ENCODE results near the gene SUSD4.
"Not testable (repeated sequence)": the region's sequence is repeated elsewhere in the genome, so short reads cannot be mapped to it uniquely, and the experiment has no call there.

Gene SUSD4

DNA sequence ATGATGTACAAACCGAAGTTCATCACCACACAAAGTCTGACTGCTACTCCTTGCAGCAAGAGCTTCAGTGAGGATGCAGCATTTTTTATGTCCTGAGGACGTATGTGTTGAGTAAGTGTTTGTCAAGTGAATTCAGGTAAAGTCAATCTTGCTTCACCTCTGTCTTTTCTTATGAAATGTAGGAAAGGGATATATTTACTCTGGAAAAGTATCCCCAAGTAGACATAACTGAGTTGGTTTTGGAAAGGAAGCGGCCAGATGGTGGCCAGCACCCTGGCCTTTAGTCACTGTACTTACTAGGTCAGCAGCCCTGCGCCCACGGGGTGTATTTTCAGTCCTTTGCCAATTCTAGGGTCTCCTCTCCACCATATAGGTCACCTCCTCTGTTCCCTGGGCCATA, 75.2 kb downstream of the SUSD4 start:
- DNase-seq: no peak

DNA sequence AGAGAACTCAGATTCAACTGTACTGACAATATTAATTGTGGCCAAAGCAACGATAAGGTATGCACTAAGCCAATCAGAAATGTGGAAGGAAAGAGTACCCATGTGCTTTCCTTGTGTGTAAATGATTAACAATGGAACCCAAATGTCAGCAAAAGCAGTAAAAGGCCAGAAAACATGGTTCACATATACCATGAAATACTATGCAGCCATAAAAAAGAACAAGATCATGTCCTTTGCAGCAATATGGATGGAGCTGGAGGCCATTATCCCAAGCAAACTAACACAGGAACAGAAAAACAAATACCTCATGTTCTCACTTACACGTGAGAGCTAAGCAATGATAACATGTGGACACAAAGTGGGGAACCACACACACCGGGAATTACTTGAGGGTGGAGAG, 78.5 kb downstream of the SUSD4 start:
- DNase-seq: no peak

DNA sequence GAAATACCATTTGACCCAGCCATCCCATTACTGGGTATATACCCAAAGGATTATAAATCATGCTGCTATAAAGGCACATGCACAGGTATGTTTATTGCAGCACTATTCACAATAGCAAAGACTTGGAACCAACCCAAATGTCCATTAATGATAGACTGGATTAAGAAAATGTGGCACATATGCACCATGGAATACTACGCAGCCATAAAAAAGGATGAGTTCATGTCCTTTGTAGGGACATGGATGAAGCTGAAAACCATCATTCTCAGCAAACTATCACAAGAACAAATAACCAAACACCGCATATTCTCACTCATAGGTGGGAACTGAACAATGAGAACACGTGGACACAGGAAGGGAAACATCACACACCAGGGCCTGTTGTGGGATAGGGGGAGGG, 80.3 kb downstream of the SUSD4 start:
- DNase-seq: not testable (repeated sequence)

DNA sequence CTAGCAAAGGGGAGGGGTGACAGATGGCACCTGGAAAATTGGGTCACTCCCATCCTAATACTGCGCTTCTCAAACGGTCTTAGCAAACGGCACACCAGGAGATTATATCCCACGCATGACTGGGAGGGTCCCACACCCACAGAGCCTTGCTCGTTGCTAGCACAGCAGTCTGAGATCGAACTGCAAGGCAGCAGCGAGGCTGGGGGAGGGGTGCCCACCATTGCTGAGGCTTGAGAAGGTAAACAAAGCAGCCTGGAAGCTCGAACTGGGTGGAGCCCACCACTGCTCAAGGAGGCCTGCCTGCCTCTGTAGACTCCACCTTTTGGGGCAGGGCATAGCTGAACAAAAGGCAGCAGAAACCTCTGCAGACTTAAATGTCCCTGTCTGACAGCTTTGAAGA, 85.7 kb downstream of the SUSD4 start:
- not testable (repeated sequence) for DNase-seq

DNA sequence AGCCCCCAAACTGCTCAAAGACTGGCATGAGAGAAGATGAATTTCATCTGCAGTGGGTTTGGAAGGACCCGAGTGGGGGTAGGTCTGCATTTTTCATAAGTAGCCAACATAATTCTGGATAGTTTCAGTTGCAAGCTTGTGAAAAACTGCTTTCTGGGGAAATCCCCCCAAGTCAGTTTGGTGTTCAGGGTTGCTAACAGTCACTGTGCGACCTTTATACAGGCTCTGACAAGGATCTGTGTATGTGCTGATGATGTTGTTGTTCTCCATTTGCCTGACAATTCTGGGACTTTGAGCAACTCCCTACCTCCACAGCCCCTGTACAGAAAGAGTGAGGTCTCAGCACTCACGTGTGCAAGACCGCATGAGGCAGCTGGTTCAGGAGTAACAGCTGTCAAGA, 87.9 kb downstream of the SUSD4 start:
- no peak for DNase-seq

DNA sequence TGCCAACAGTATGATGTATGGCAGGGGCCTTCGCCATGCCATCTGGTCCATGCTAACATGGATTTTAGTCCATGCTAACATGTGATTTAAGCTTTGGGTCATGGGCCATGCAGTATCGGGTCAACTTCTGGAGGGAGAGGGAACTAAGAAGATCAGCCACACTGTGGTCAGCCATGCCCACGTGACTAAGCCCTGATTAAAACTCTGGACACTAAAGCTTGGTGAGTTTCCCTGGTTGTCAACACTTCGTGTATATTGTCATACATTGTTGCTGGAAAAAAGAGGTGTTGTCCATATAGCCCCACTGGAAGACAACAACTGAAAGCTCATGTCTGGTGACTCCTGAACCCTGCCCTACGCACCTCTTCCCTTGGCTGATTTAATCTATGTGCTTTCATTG, 90.5 kb downstream of the SUSD4 start:
- no peak for DNase-seq

DNA sequence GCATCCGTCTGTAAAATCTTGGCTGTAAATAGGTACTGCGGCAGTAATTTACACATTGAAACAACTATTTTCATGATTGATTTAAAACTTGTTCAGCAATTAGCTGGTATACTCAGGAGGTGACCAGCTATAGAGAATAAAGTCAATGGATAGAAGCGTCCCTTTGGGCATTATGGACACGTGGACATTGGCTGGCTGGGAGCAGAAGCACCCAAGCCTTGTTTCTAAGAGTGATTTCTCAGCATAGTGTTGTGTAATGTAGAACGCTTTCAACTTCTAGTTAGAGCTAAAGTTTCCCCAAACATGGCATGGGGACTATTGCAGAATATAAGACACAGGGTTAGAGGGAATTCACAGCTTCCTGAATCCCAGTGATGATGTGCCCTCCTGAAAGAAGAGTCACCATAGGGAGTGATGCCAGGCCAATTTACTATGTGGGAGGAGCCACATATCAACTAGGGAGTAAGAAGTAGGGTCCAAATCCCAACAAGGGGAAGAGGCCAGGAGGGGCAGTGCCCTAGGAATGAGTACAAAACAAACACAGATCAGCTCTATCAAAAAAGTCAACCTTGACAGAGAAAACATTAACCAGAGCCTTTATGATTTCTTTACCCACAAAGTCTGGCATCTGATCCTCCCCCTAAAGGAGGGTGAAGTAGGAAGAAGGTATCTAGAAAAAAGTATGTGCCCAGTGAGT, 92.7 kb downstream of the SUSD4 start:
- no peak for DNase-seq

DNA sequence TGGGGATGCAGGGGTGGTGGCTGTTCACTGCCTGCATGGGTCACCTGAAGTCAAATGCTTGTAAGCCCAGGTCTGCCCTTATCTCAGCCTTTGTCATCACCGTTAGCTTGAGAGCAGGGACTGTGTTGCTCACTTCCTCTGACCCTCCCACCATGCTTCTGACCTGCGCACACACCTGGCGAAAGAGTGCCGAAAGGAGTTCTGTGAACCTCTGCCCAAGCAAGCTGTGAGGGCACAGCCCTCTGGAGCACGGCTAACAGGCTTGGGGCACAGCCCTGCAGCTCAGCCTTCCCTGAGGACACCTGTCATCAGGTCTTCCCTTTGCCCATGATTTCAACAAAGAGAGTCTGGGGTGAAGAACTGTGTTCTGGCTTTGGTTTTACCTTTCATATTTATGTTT, 93.8 kb downstream of the SUSD4 start:
- DNase-seq: no peak

DNA sequence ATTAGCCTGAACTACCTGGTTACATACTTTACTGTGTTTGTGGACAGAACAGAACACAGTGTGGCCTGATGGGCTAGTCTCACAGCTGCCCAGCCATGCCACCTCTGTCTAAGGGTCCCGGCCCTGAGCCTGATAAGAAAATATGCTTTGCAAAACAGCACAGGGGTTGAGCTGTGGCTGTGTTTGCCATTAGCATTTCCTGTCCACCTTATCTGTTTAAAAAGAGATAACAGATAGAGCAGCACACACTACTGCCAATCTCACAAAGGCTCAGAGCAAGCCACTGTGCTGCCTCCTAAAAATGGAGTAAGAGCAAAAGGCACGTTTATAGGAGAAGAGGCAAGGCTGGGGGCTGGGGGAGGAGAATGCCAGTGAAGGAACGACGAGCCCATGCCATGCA, 95.0 kb downstream of the SUSD4 start:
- DNase-seq: no peak

DNA sequence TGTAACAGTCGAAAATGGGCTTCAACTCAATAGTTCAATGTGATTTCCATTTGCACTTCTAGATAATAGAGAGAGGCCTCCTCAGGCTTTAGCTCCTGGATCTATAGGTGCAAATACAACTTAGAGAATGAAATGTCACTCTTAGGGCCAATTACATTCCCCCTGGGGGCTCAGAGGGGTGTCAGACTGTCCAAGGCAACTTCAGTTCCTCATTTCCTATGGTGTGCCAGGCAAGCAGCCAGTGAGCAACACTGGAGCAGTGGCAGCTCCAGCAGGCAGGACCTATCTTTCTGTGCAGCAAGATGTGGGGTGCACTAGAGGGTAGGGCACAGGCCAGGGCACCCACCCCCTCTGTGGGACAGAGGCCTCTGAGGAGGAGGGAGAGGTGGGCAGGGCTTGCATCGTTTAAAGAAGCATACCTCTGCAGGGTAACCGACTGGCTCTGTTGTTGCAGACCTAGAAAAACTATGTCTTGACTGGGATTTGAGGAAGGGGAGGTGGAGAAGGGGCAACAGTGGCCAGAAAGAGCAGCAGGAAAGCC, 97.3 kb downstream of the SUSD4 start:
- no peak for DNase-seq

DNA sequence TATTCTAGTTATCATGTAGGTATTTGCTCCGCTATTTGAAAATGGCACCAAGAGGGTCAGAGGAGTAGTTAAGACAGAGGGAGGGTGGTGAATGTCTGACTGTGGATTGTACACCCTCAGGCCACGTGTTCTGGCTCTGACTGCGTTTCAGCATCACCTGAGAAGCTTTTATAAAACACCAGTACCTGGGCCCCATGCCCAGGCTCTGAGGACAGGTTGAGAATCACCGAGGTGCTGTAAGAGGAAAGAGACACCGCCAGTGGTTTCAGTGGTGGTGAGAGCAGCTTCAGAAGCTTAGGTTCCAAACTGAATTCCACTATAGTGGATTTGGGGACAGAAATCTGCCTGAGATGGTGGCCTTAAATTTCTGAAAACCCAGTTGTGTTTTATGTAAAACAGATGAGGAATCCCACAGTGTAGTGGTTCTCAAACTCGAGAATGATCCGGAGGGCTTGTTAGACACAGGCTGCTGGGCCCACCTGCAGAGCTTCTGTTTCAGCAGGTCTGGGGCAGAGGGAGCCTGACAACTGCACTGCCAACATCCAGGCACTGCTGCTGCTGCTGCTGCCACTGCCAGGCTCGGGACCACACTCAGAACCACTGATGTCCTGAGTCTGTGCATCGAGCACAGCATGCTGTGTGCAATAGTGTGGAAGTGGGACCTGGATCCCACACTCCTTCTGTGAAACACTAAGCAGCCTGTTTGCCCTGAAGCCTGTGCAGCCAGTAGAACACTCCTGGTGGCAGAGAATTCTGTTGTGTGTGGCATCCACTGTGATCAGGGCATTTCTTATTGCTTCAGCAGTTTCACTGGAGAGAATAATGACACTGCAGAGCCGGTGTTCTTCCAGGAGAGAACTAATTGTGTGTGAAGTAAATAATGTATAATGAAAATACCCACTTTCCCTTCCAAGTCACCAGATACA, 98.7 kb downstream of the SUSD4 start:
- DNase-seq: no peak

DNA sequence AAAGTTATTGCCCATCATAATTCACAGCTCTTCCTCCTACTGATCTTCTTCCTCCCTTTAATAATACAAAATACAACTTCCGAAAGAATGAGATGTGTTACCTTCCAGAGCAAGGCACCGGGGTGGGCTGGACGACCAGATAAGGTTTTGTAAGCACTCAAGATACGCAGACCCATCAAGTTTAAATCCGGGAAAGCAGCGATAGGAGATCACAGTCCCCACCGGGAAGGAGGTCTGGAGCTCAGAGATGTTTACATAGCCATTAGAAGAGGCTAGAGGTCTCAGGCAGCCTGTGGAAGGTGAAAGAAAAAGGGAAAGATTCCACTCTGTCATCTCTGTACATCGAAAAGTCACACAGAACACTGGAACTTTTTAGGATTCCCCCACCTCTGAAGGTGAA, 99.4 kb downstream of the SUSD4 start:
- DNase-seq: no peak

DNA sequence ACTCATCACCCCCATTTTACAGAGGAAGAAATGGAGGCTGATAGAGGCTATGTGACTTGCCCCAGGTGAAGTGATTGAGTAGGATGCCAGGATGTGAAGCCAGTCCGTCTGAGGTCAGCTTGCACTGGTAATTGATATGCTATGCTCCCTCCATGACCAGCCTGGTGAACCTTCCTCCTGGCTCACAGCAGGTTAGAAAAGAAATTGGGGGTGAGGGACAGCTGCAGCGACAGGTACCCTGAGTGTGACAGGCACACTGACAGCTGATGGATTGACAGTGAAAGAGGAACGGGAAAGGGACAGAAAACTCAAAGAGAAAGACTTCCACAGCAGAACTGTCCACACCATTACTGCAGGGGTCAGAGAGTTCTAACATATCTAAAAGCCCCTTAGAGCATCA, 102.1 kb downstream of the SUSD4 start:
- no peak for DNase-seq

DNA sequence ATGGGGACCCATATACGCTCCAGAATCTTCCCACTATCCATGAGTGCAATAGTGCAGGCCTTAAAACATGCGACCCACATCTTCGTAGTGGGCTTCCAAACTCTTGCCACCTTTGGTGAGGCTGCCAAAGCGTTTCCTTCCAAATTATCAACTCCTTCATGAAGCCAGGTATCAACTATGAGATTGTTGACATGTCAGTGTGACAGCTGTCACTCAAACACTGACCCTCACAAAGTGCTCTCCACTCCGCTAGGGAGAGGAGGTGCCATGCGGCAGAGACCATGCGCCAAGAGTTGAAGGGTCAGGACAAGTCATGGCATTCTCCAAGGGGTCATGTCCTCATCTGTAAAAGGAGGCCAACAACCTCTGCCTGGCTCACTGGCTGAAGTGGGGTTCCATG, 103.3 kb downstream of the SUSD4 start:
- no peak for DNase-seq

DNA sequence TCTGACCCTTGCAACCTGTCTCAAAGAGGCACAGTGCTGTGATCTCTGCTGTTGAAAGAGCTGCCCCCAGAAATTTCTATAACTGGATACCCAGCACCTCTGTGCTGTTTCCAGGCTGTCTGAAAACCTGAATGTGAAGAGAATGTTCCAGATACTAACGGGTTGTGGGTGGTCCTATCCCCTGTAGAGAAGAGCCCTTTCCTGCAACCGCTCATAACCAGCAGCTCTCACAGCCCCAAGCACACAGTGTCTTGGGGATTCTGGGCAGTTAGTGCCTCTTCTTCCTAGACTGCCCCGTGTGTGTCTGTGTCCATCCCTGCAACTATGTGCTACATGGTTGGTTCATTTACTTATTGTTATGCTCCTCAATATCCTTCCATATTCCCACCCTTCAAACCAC, 104.5 kb downstream of the SUSD4 start:
- DNase-seq: no peak

DNA sequence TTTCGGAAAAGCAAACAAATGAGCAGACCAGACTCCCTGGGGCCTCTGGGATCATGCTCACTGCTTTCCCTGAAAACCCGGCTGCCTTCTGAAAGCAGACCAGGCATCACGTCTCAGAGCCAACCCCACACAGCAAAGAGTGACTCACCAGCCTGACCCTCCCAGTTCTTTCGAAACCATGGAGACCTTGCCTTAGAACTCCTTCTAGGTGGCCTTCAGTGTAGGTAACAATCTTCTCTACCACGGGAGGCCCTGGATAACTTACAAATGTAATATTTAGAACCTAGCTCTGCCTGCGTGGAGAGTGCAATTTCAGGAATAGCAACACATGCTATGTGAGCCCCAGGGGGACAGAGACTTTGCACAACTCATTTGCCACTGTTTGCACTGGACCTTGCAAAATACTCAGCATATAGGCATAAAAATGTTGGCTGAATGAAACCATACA, 105.2 kb downstream of the SUSD4 start:
- no peak for DNase-seq

DNA sequence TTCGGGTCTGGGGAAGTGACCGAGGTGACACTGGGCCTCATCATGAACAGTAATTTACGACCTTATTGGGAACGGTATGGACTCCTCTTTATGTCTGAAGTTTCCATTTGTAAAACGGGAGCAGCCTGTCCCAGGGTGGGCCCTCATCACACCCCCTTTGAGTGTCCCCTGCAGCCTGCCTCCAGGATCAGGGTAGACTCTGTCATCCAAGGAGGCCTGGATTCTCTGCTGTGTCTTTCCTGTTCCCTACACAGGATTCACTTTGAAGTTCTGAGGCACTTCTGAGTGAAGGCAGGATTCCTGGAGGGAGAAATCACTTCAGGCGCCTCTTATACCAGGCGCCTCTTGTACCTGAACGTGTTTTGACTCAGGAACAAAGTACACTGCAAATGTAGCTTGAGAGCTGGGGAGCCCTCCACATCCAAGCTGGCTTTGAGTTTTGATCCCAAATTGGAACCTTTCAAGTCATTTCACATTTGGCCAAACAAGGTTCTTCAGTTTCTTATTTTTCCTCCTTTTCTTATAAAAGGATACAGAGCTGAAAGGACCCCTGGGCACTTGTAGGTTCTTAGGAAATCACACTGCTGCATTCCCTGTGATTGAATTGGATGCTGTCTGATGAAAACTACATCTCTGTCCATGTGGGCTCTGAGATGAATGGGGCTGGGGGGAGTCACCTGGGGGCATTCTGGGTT, 106.0 kb downstream of the SUSD4 start:
- DNase-seq: no peak

DNA sequence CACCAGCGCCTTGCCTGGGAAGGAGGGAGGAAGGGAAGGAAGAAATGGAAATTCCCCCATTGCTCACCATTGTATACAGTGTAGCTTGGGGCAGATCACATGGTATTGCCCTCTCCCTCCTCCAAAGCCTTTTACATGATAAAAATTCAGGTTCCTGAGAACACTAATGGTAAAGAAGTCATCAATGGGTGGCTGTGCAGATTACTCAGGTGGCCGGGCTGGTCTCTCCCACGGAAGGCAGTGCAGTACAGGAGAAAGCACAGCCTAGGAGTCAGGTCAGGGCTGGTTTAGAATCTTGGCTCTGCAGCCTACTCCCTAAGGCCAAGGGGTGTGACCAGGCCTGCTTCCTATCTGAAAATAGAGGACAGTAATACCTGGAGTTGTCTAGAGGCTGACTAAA, 107.9 kb downstream of the SUSD4 start:
- no peak for DNase-seq

DNA sequence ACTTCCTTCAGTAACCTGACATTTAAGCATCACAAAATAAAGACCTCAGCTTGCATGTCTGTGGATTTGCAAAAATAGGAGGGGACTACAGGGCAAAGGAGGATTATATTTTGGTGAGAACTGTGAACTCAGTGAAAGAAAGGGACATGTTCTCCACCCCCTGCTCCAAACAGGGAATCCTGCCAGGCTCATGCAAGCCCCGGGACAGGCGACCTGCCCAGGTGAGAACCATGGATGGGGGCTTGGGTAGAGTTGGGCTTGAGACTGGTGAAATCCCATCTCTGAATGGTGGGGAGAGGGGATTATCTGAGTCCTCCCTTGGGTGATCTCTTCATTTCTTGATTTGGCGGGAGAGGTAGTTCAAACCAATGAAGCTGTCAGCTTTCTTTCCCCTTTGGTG, 110.1 kb downstream of the SUSD4 start:
- DNase-seq: no peak

DNA sequence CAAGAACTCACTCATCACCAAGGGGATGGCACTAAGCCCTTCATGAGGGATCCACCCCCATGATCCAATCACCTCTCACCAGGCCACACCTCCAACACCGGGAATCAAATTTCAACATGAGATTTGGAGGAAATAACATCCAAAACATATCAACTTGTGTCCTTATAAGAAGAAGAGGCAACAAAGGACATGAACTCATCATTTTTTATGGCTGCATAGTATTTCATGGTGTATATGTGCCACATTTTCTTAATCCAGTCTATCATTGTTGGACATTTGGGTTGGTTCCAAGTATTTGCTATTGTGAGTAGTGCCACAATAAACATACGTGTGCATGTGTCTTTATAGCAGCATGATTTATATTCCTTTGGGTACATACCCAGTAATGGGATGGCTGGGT, 112.6 kb downstream of the SUSD4 start:
- DNase-seq: not testable (repeated sequence)

DNA sequence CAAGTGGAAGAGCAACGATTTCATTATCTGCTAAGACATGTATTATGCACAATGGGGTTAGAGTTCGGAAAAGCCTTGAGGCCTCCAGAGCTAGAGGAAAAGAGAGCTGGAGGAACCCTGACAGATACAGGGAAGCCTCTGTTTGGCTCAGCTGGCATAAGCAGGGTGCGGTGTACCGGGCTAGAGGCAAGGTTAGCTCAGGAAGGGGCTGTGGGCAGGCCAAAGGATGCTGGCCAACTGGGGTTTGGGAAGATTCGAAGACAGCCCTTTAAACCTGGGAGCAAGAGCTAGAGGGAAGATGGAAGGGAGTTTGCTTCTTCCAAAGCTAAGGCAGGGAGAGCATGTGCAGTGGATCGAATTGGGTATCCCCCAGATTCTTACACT, 113.4 kb downstream of the SUSD4 start:
- DNase-seq: no peak

DNA sequence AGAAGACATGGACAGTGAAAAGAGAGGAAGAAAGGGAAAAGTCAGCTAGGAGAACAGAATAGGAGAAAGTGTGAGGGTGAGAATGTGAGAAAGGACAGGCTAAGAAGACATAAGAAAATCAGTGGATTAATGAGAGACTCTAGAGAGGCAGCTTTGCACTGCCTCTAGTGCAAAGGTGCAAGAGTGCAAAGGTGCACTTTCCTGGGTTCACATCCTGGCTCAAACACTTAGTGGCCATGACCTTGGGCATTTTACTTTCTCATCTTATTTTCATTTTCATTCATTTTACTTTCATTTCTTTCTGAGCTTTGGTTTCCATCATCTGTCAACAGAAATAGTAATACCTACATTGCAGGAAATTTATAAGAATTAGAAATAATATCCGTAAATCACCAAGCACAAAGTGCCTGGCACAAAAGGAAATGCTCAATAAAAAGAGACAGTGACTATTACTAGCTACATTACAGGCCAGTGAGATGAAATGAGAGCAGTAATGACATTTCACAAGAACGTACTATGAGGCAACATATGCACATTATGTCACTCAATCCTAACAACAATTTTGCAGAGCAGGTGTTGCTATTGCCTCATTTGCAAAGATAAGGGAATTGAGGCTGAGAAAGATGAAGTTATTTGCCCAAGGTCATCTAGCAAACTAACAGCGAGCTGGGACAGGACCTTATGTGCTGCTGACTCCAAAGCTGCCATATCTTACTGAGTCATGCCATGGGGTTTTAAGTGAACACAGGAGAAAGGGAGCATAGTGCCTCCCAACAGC, 113.9 kb downstream of the SUSD4 start:
- no peak for DNase-seq

DNA sequence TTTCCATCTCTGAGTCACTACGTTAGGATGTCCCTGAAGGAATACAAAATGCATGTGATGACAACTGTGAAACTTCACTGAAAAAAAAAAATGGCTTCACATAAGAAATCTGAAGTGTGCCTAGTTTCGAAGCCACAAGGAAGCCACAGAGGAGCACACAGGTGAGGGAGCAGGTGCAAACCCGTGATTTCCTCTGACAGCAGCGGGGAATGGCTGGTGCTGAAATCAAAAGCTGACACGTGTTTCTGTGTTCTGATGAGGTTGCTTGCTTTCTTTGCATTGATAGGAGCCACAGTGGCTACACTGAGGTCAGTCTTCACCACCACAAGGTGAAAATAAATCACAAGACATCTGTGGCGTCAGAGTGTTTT, 115.2 kb downstream of the SUSD4 start:
- no peak for DNase-seq
